Esophagus squamous epithelium (tissue), 4 donors: Measurements from ENCODE around the gene SMIM24.

Source experiments
- CTCF ChIP-seq, 6 experiments: fragments of 450-650 bp in 4 of 6; fragments of 200-600 bp in 2 of 6; sonication (generic) in 2 of 6; IDR thresholded peaks; one replicate each; pipeline ENCODE4 v1.5.1; 2016 to 2019; ENCODE audit warnings: antibody characterized with exemption in 6 of 6, mild to moderate bottlenecking in 4 of 6, moderate library complexity in 4 of 6
- POLR2A ChIP-seq, 4 donors: fragments of 450-650 bp; IDR thresholded peaks; one replicate each; pipeline ENCODE4 v1.6.1; 2017; ENCODE audit warnings: antibody characterized with exemption in 4 of 4, mild to moderate bottlenecking in 4 of 4, moderate library complexity in 3 of 4

GRCh38 chr19:3504735-3505134 is 24.4 kb upstream of the SMIM24 start:
- TF ChIP-seq CTCF (IDR thresholded peaks at IDR 0.05) (no peak), POLR2A (IDR thresholded peaks at IDR 0.05) (no peak)
